DMS53 treated with DMSO at 0.1 percent for 48 hours (cell line): Measurements from ENCODE around the gene CDC34.

Experiments used
- DNase-seq: peaks from one replicate; lab custom pipeline; 2025; ENCODE audit not compliant: unreplicated experiment; lab: John Stamatoyannopoulos, UW

Gene CDC34

GRCh38 chr19:588093-588740 is 56.7 kb downstream of the CDC34 start:
- DNase-seq: peak; percentile 80

GRCh38 chr19:588741-589692 is 57.5 kb downstream of the CDC34 start:
- DNase-seq: peak; percentile 43

- DNase-seq: no peak
Observed at GRCh38 chr19:589693-590395, 58.3 kb downstream of the CDC34 start, which contains the start of gene HCN2. TSS of gene HCN2 (plus strand) at chr19:589881. CDS start at chr19:589946, 65 bp downstream.

GRCh38 chr19:590396-590745 is 58.8 kb downstream of the CDC34 start:
- DNase-seq: no peak

GRCh38 chr19:590750-591098 is 59.2 kb downstream of the CDC34 start:
- no peak for DNase-seq

- no peak for DNase-seq
Observed at GRCh38 chr19:591099-591958, 59.8 kb downstream of the CDC34 start.
